Peyer's patch (tissue), 4 donors: ENCODE data around the gene STRIP1. TPM values are rescaled to one million over a fixed set of nuclear protein-coding genes. Genes with fewer than 3 reads are reported as not detected.

Experiments
- DNase-seq, 3 donors: peaks; one replicate each; pipeline ENCODE4 v3.0.0-alpha.2; 2017 to 2019
- H3K27ac ChIP-seq, 4 donors: fragments of 200-600 bp; sonication (generic); one replicate each; pipeline ENCODE4 v1.5.1; 2016 to 2019
- H3K27me3 ChIP-seq, 2 donors: fragments of 200-600 bp; sonication (generic); one replicate each; pipeline ENCODE4 v1.5.1; 2019
- H3K36me3 ChIP-seq, 3 donors: fragments of 200-600 bp; sonication (generic); one replicate each; pipeline ENCODE4 v1.5.1; 2016 to 2019
- H3K4me1 ChIP-seq, 4 donors: fragments of 200-600 bp; sonication (generic); one replicate each; pipeline ENCODE4 v1.5.1; 2016 to 2019
- H3K4me3 ChIP-seq, 4 donors: fragments of 200-600 bp; sonication (generic); 1 replicate in 3 of 4; 2 replicates in 1 of 4; pipeline ENCODE4 v1.5.1; 2016 to 2019; ENCODE audit warnings: mild to moderate bottlenecking in 1 of 4
- H3K9me3 ChIP-seq, 4 donors: fragments of 200-600 bp; sonication (generic); one replicate each; pipeline ENCODE4 v1.5.1; 2016 to 2019; ENCODE audit warnings: mild to moderate bottlenecking in 1 of 4
- POLR2A ChIP-seq, 2 donors: fragments of 450-650 bp; IDR thresholded peaks; one replicate each; pipeline ENCODE4 v1.5.1; 2017; ENCODE audit warnings: antibody characterized with exemption in 2 of 2, mild to moderate bottlenecking in 2 of 2, moderate library complexity in 2 of 2
- total RNA-seq, 4 donors: library from RNA; depleted of rRNA; stranded (reverse); fragments of >200 nt; gene quantifications; one replicate each; pipeline ENCODE4 v1.1.0, GENCODE V29; 2016
- TF ChIP-seq, protein P1 (sequence below), 6 experiments: fragments of 450-650 bp in 4 of 6; fragments of 200-600 bp in 2 of 6; sonication (generic) in 1 of 6; IDR thresholded peaks; one replicate each; pipeline ENCODE4 v1.5.1; 2017 to 2019; ENCODE audit warnings: antibody characterized with exemption in 6 of 6, mild to moderate bottlenecking in 3 of 6, moderate library complexity in 1 of 6

STRIP1 gene
- total RNA-seq, 4 donors from 2014 or later = 25.6 to 117 (median 95.1) TPM

DNA sequence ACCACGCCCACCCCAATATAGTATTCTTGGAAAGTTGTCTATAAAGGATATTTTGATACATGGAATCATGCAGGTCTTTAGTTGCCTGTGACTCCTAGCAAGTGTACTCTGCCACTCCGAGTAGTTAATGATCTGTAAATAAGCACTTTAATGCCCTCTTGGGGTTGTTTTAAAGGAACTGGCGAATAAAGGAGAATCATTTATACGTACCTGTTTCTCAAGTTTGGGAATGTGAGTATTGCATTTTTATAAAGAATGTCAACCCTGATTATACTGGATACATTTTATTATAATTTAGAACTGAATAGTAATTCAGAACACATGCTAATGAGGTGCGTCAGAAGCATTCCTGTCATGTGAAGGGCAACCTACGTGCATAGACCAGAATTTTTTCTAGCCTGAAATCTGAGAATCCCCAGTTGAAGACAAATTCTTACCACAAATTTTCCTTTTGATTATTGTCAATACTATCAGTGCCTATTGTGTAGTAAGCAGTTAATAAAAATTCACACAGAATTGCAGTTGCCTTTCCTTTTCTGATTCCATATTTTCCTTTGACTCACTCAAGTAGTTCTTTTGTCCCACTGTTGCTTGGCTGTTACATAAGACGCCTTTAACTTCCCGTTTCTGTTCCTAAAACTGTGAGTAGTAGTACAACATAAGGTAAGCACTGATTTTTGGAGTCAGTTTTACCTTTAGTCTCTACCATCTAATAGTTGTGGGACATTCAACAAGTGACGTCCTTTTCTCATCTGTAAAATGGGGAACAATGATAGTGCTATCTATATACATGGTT lies 44.7 kb upstream of the STRIP1 start:
- no peaks in the 10 kb centered on the region for H3K9me3 ChIP-seq
- TF ChIP-seq, protein P1, sequence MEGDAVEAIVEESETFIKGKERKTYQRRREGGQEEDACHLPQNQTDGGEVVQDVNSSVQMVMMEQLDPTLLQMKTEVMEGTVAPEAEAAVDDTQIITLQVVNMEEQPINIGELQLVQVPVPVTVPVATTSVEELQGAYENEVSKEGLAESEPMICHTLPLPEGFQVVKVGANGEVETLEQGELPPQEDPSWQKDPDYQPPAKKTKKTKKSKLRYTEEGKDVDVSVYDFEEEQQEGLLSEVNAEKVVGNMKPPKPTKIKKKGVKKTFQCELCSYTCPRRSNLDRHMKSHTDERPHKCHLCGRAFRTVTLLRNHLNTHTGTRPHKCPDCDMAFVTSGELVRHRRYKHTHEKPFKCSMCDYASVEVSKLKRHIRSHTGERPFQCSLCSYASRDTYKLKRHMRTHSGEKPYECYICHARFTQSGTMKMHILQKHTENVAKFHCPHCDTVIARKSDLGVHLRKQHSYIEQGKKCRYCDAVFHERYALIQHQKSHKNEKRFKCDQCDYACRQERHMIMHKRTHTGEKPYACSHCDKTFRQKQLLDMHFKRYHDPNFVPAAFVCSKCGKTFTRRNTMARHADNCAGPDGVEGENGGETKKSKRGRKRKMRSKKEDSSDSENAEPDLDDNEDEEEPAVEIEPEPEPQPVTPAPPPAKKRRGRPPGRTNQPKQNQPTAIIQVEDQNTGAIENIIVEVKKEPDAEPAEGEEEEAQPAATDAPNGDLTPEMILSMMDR (IDR thresholded peaks at IDR 0.05) = no peak
- no peak for TF ChIP-seq POLR2A (IDR thresholded peaks at IDR 0.05)
- no peak overlapping the region for H3K4me3 ChIP-seq
- peaks cover 0 to 67% (median 9%) of the 10 kb centered on the region in 4 donors for H3K4me1 ChIP-seq
- no peak overlapping the region for H3K27ac ChIP-seq
- H3K27me3 ChIP-seq = no peaks in the 10 kb centered on the region
- H3K36me3 ChIP-seq = peaks cover 0 to 7% (median 0%) of the 10 kb centered on the region in 3 donors
- DNase-seq = no peak

DNA sequence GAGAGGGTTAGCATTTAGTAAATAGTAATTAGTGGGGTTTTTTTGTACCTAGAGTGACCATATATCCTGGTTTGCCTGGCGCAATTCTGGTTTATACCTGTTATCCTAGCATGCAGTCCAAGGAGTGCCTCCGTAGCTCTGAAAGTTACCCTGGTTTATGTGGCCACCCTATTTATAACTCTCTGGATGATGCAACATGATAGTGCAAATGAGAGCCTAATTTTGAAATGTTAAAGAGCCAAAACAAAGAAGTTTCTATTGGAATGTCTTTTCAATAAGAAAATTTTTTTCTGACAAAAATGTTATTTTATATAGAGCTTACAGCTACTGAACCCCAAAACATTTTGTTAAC lies 44.1 kb upstream of the STRIP1 start:
- no peak for DNase-seq
- no peak for TF ChIP-seq POLR2A (IDR thresholded peaks at IDR 0.05)
- TF ChIP-seq, protein P1 (IDR thresholded peaks at IDR 0.05) = no peak
- H3K27me3 ChIP-seq = no peaks in the 10 kb centered on the region
- H3K9me3 ChIP-seq = no peaks in the 10 kb centered on the region
- no peak overlapping the region for H3K27ac ChIP-seq
- peaks cover 0 to 7% (median 0%) of the 10 kb centered on the region in 3 donors for H3K36me3 ChIP-seq
- H3K4me1 ChIP-seq = peaks cover 0 to 73% (median 9%) of the 10 kb centered on the region in 4 donors
- H3K4me3 ChIP-seq = no peak overlapping the region

DNA sequence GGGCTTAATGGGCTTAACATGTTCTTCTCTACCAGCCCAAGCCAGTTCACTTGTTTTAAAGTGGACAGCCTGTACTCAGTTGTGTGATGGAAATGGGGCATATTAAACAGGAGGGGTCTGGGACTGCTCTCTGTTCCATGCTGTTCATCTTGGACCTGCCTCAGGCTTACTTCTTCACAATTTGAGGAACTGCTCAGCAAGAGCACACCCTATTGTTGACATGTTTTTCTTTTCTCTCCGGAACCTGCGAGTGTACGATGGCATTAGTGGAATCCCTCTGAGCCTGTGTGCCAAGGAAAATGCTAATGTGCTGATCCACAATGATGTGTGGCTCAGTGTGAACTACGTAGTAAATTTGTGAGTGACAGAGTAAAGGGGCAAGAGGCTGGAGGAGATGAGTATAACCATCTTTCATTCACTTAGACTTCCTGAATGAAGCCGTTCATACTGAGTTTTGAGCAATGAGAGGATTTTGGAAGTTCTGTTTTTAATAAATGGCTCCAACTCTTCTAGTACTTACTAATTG lies 43.0 kb upstream of the STRIP1 start:
- Histone ChIP-seq H3K4me1 (peaks cover 0 to 65% (median 2%) of the 10 kb centered on the region in 4 donors), H3K36me3 (peaks cover 0 to 16% (median 0%) of the 10 kb centered on the region in 3 donors), H3K27me3 (no peaks in the 10 kb centered on the region), H3K27ac (no peak overlapping the region), H3K4me3 (no peak overlapping the region), H3K9me3 (no peaks in the 10 kb centered on the region)
- TF ChIP-seq, protein P1 (IDR thresholded peaks at IDR 0.05) = no peak
- TF ChIP-seq POLR2A (IDR thresholded peaks at IDR 0.05) = no peak
- DNase-seq = no peak

DNA sequence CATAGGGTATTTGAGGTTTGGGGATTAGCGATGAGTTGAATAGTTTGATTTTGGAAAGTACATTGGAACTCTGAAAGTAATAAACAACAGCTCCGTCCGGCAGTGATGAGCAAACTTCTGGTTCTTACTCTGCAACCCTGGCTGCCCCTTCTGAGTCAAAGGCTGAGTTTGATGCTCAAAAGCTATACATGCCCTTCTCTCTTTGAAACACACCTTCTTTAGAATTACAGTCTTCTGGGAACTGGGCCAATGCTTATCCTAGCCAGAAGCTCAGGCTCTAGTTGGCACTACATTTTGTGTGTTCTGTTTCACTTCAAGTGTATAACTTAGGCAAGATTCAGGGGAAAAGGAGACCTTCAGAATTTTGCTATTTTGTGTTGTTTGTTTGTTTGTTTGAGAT lies 40.5 kb upstream of the STRIP1 start:
- H3K4me1 ChIP-seq = peaks cover 0 to 42% (median 0%) of the 10 kb centered on the region in 4 donors
- no peaks in the 10 kb centered on the region for H3K9me3 ChIP-seq
- H3K4me3 ChIP-seq = no peak overlapping the region
- peak overlapping the region in 1 of 4 donors; percentile 47 for H3K27ac ChIP-seq
- no peak for TF ChIP-seq POLR2A (IDR thresholded peaks at IDR 0.05)
- TF ChIP-seq, protein P1 (IDR thresholded peaks at IDR 0.05) = no peak
- peaks cover 0 to 8% (median 0%) of the 10 kb centered on the region in 3 donors for H3K36me3 ChIP-seq
- DNase-seq = no peak
- no peaks in the 10 kb centered on the region for H3K27me3 ChIP-seq

DNA sequence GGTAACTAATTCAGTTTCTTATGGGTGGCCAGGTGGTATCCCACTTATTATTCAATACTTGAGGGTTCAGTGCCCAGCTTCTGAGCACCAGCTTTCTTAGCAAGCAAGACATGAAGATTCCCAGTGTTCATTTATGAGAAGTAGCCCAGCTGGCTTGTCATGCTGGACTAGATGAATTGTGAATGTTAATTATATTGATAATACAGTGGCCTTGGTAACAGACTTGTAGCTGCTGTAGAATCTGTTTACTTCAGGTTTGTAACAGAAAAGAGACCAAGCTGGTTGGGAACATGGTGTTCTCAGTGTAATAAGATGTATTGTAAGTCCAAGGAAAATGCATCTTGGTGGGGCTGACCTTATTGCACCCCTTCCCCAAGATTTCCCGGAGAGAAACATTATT lies 39.8 kb upstream of the STRIP1 start:
- TF ChIP-seq, protein P1 (IDR thresholded peaks at IDR 0.05) = no peak
- TF ChIP-seq POLR2A (IDR thresholded peaks at IDR 0.05) = no peak
- Histone ChIP-seq H3K4me1 (peaks cover 0 to 36% (median 0%) of the 10 kb centered on the region in 4 donors), H3K9me3 (no peaks in the 10 kb centered on the region), H3K4me3 (no peak overlapping the region), H3K27me3 (no peaks in the 10 kb centered on the region), H3K27ac (peak overlapping the region in 1 of 4 donors; percentile 47), H3K36me3 (peaks cover 0 to 8% (median 0%) of the 10 kb centered on the region in 3 donors)
- DNase-seq = no peak
